ENCODE measurements around the gene ZBTB24. TPM values are rescaled to one million over a fixed set of nuclear protein-coding genes. Genes with fewer than 3 reads are reported as not detected.

Gene ZBTB24
- total and polyA plus RNA-seq, 2 of the 13 experiments (the other 11 are each of a cell fraction or from before 2014, with no cell fraction given) = 1.5 to 6.2 TPM

DNA sequence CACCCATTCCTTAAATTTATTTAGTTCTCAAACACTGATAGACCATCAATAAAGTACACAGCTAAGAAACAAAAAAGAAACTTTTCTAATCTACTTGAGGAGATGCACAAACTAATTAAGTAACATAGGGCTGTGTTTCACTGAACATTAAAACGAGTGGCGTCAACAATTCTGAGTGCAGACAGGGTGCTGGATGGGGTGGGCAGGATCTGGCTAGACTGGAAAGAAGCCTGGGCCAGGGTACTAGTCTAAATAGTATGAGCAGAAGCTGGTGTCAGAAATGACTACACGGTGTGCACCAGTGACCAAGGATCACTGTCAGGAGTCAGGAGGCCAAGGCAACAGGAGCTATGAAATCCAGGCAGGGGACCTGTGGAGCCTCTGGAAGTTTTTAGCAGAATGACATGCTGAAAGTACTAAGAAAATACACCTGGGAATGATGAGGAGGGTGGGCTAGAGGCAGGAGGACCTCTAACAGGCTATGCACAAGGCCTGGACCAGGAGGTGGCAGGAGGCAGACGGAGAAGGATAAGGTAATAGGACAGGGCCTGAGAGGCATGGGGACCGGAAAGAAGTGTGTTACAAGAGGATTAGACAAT is 13.3 kb downstream of the ZBTB24 start:
- Histone ChIP-seq H4K20me1 (ENCODE audit: insufficient read depth, low read length) (no peaks in the 10 kb centered on the region), H3K9ac (ENCODE audit: insufficient read depth, low read depth, low read length) (no peak overlapping the region), H2AFZ (ENCODE audit: low read length) (no peak overlapping the region), H3K27me3 (ENCODE audit: control insufficient read depth in 1 of 2, insufficient read depth in 2 of 2, low read length in 2 of 2) (no peaks in the 10 kb centered on the region), H3K4me1 (ENCODE audit: insufficient read depth, low read length) (no peaks in the 10 kb centered on the region), H3K27ac (ENCODE audit: extremely low read length, insufficient read depth, low read length) (no peak overlapping the region), H3K36me3 (replicated peaks in 1 of 2; ENCODE audit: control insufficient read depth in 1 of 2, insufficient read depth in 2 of 2, low read length in 2 of 2) (peaks cover 21 to 69% of the 10 kb centered on the region in 2 experiments; a peak in 4 of 5 replicates), H3K4me3 (replicated peaks in 1 of 3; ENCODE audit: insufficient read depth in 1 of 3, low read depth in 2 of 3, low read length in 3 of 3) (no peak overlapping the region), H3K4me2 (ENCODE audit: low read depth, low read length) (no peak overlapping the region), H3K9me3 (ENCODE audit: low read length) (no peaks in the 10 kb centered on the region), H3K79me2 (ENCODE audit: insufficient read depth, low read length) (no peaks in the 10 kb centered on the region)
- POLR2A ChIA-PET = interaction anchor here (0.9 kb wide), 1 partner anchor 28 kb away, joined by 3 read pairs; no protein-coding TSS in a partner anchor
- intact Hi-C loops (cut with micrococcal nuclease; ENCODE audit: unreplicated experiment) = no loop called here
- no TSS peak for BruUV-seq (replicated peaks)
- 96% methylated on average over 5 of the region's 5 CpGs for WGBS (ENCODE audit: low lambda C conversion rate)
- TF ChIP-seq CC2D1A (CRISPR knock-in tag; IDR thresholded peaks at IDR 0.05) (no peak), ZNF660 (CRISPR knock-in tag; IDR thresholded peaks at IDR 0.05; ENCODE audit: borderline replicate concordance, low read depth) (no peak), ZFP36L2 (CRISPR knock-in tag; IDR thresholded peaks at IDR 0.05) (no peak), ZNF446 (CRISPR knock-in tag; IDR thresholded peaks at IDR 0.05) (no peak)
- TF ChIP-seq, protein P1, sequence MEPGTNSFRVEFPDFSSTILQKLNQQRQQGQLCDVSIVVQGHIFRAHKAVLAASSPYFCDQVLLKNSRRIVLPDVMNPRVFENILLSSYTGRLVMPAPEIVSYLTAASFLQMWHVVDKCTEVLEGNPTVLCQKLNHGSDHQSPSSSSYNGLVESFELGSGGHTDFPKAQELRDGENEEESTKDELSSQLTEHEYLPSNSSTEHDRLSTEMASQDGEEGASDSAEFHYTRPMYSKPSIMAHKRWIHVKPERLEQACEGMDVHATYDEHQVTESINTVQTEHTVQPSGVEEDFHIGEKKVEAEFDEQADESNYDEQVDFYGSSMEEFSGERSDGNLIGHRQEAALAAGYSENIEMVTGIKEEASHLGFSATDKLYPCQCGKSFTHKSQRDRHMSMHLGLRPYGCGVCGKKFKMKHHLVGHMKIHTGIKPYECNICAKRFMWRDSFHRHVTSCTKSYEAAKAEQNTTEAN (CRISPR knock-in tag; conservative IDR thresholded peaks at IDR 0.05) = no peak
- FAIRE-seq = no peak
- in situ Hi-C loops (cut with HindIII; ENCODE audit: extremely low pct_ligation_motif_present, low pct_unique_long_range_greater_than_20kb) = no loop called here
- CTCF ChIA-PET (ENCODE audit: low intra/inter-chr PET ratio, low total read pairs) = no interaction called here
- DNase-seq (ENCODE audit: low spot score) = no peak
- ATAC-seq = no peak

DNA sequence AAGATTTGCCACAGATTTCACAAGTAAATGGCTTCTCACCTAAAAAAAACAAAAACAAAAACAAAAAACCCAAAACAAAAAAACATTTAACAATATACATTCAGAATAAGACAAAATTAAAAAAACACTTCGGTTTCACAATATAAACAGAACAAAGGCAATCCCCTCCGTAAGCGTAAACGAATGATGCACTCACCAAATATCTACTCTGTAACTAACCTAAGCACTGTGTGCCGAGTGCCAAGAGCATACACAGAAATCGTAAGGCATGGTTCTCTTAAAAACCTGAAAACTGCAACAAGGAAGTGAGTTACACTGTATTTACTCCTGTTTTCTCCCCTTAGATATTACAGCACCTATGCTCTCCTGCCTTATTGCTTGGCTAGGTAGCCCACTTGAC is 15.3 kb downstream of the ZBTB24 start:
- Histone ChIP-seq H3K4me2 (ENCODE audit: low read depth, low read length) (no peak overlapping the region), H3K79me2 (ENCODE audit: insufficient read depth, low read length) (no peaks in the 10 kb centered on the region), H3K36me3 (replicated peaks in 1 of 2; ENCODE audit: control insufficient read depth in 1 of 2, insufficient read depth in 2 of 2, low read length in 2 of 2) (peaks cover 19 to 58% of the 10 kb centered on the region in 2 experiments; a peak in 4 of 5 replicates), H3K27ac (ENCODE audit: extremely low read length, insufficient read depth, low read length) (no peak overlapping the region), H4K20me1 (ENCODE audit: insufficient read depth, low read length) (no peaks in the 10 kb centered on the region), H3K9ac (ENCODE audit: insufficient read depth, low read depth, low read length) (no peak overlapping the region), H3K4me3 (replicated peaks in 1 of 3; ENCODE audit: insufficient read depth in 1 of 3, low read depth in 2 of 3, low read length in 3 of 3) (no peak overlapping the region), H3K27me3 (ENCODE audit: control insufficient read depth in 1 of 2, insufficient read depth in 2 of 2, low read length in 2 of 2) (no peaks in the 10 kb centered on the region), H3K4me1 (ENCODE audit: insufficient read depth, low read length) (no peaks in the 10 kb centered on the region), H3K9me3 (ENCODE audit: low read length) (no peaks in the 10 kb centered on the region), H2AFZ (ENCODE audit: low read length) (no peak overlapping the region)
- intact Hi-C loops (cut with micrococcal nuclease; ENCODE audit: unreplicated experiment) (no loop called here), in situ Hi-C loops (cut with HindIII; ENCODE audit: extremely low pct_ligation_motif_present, low pct_unique_long_range_greater_than_20kb) (no loop called here)
- DNase-seq (ENCODE audit: low spot score) (no peak), FAIRE-seq (no peak), ATAC-seq (no peak)
- WGBS (ENCODE audit: low lambda C conversion rate) = 94% methylated on average over 6 of the region's 6 CpGs
- ChIA-PET CTCF (ENCODE audit: low intra/inter-chr PET ratio, low total read pairs) (no interaction called here), POLR2A (no interaction called here)
- BruUV-seq (replicated peaks) = no TSS peak
- no peak for TF ChIP-seq SP4 (CRISPR knock-in tag; IDR thresholded peaks at IDR 0.05)
- TF ChIP-seq ZNF331 (CRISPR knock-in tag; IDR thresholded peaks at IDR 0.05) = no peak
- no peak for TF ChIP-seq ZNF17 (CRISPR knock-in tag; IDR thresholded peaks at IDR 0.05)
- TF ChIP-seq MXD4 (CRISPR knock-in tag; IDR thresholded peaks at IDR 0.05) = no peak
- TF ChIP-seq JUND (CRISPR knock-in tag; IDR thresholded peaks at IDR 0.05) = no peak
- TF ChIP-seq, protein P2, sequence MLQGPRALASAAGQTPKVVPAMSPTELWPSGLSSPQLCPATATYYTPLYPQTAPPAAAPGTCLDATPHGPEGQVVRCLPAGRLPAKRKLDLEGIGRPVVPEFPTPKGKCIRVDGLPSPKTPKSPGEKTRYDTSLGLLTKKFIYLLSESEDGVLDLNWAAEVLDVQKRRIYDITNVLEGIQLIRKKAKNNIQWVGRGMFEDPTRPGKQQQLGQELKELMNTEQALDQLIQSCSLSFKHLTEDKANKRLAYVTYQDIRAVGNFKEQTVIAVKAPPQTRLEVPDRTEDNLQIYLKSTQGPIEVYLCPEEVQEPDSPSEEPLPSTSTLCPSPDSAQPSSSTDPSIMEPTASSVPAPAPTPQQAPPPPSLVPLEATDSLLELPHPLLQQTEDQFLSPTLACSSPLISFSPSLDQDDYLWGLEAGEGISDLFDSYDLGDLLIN (CRISPR knock-in tag; IDR thresholded peaks at IDR 0.05; ENCODE audit: borderline replicate concordance) = no peak
- no peak for TF ChIP-seq FOXK1 (CRISPR knock-in tag; IDR thresholded peaks at IDR 0.05; ENCODE audit: borderline replicate concordance, low read depth)
- TF ChIP-seq SUZ12 (IDR thresholded peaks at IDR 0.05; ENCODE audit: low read depth, low read length) = no peak
- TF ChIP-seq ZNF644 (CRISPR knock-in tag; IDR thresholded peaks at IDR 0.05; ENCODE audit: low read depth) = no peak
- TF ChIP-seq ZNF160 (CRISPR knock-in tag; IDR thresholded peaks at IDR 0.05) = no peak
- TF ChIP-seq, protein P3, sequence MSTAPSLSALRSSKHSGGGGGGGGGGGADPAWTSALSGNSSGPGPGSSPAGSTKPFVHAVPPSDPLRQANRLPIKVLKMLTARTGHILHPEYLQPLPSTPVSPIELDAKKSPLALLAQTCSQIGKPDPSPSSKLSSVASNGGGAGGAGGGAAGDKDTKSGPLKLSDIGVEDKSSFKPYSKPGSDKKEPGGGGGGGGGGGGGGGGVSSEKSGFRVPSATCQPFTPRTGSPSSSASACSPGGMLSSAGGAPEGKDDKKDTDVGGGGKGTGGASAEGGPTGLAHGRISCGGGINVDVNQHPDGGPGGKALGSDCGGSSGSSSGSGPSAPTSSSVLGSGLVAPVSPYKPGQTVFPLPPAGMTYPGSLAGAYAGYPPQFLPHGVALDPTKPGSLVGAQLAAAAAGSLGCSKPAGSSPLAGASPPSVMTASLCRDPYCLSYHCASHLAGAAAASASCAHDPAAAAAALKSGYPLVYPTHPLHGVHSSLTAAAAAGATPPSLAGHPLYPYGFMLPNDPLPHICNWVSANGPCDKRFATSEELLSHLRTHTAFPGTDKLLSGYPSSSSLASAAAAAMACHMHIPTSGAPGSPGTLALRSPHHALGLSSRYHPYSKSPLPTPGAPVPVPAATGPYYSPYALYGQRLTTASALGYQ (CRISPR knock-in tag; IDR thresholded peaks at IDR 0.05) = no peak
